Muscle of arm (tissue), 12 donors: ENCODE measurements around the gene TIAM2. TPM values are rescaled to one million over a fixed set of nuclear protein-coding genes. Genes with fewer than 3 reads are reported as not detected.
"Not testable (repeated sequence)": the region's sequence is repeated elsewhere in the genome, so short reads cannot be mapped to it uniquely, and the experiment has no call there.

ENCODE experiments used
- DNase-seq: peaks from one replicate; pipeline ENCODE4 v3.0.0-alpha.2; 2013
- polyA plus RNA-seq, 12 donors: library from polyadenylated mRNA; unstranded; fragments of 120-200 nt; gene quantifications; one replicate each; pipeline ENCODE4 v1.2.1, GENCODE V29; 2013; ENCODE audit not compliant: insufficient read length in 12 of 12

Gene TIAM2
- polyA plus RNA-seq, 12 donors, result 5.5 to 18.7 (median 15.6) TPM; not detected in 1

DNA sequence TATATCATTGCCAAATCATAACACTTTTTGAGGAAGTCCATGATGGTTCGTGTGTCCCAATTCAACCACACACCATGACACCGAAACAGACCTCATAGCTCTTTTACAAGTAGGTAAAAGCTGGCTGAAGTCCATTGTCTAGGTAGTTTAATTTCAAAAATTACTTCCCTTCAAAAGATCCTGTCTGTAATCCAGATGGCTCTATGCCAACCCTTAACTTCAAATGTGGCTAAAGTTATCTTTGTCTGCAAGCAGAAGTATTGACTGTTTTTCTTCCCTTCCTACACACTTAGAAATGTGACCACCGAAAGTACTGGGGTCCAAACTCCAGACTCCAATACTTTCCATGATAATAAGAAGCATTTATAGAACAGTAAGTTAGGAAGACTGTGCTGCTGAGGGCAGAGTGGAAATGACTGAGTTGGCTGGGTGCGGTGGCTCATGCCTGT lies 8.3 kb upstream of the TIAM2 start:
- DNase-seq, result no peak

DNA sequence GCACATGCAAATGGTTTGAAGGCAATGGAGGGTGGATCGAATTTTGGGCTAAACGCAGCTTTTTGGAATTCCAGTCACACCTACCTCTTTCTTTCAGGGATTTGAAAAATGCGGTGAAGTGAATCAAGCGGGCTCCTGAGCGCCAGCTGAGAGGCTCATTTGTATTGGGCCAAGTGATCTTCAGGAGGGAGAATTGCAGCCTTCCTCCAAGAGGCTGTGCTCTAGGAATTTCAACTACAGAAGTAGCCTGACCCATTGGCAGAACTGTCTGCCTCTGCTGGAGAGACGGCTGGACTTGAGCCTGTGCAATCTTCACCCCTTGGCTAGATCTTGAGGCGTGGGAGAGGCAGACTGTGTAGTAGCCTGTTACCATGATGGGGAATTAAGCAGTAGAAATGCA lies 5.7 kb upstream of the TIAM2 start:
- DNase-seq, result no peak

DNA sequence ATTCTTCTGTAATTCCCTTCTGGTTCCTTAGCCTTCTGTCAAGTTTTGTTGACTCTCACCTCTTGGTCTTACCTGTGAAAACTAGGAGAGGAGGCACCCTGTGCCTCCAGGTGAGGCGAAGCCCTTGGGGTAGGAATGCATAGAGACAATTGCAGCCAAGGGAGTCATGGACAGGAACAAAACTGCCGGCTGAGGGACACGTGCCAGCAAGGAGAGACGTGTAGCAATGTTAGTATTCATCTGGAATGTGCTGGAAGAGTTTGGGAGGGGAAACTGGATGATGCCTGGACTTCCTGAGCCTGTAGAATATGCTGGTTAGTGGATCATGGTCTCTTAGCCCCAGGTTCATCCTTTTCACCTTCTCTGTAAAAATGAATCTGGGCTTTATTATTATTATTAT lies 3.9 kb upstream of the TIAM2 start:
- no peak for DNase-seq

DNA sequence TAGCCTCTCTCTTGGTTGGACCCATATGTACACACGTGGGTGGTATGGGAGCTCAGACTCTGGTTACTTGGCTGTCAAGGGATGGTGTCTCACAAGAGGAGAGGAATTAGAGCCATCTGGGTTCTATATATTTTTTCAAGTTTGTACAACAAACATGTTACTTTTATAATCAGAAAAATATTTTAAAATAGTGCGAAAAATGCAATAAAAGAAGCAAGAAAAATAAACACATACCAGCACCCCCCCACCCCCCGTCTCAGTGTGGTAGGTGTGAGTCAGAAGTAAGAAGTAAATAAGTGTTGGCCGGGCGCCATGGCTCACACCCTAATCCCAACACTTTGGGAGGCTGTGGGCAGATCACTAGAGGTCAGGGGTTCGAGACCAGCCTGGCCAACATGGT lies 2.1 kb upstream of the TIAM2 start:
- DNase-seq, result no peak

DNA sequence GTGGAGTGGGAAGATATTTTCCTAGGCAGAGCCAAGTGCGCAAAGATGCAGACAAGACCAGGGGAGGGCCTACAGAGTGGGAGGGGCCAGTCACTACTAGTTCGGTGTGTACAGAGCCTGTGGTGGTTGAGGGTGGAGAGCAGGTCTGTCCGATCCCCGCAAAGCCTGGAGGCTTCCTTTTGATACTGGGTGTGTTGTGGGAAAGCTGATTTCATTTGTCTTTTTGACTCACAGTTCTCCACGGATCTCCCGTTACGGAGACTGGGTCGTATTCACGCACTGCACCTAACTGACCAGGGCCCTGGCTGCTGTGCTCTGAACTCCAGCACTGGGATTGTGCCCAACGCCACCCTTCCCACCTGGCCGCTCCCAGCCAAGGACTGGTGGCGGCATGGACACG lies 1.4 kb upstream of the TIAM2 start:
- no peak for DNase-seq

DNA sequence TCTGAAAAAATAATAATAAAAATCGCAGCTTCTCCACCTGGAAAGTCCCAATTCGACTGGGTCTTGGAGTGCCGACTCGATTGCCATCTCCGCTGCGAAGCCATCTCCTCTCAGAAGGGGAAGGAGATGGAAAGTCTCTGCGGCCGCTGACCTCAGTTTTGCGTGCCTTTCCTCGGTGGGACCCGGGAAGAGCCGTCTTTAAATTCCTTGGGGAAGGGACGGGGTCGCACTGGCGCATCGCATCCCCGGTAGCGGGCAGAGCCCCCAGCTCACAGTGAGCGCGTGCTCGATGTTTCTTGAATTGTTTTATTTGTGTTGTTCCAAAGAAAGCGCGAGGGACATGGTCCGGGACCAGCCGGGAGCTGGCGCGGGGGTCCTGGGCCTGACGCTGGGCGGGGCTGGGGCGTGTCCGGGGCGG lies 270 bp upstream of the TIAM2 start:
- DNase-seq, result no peak

DNA sequence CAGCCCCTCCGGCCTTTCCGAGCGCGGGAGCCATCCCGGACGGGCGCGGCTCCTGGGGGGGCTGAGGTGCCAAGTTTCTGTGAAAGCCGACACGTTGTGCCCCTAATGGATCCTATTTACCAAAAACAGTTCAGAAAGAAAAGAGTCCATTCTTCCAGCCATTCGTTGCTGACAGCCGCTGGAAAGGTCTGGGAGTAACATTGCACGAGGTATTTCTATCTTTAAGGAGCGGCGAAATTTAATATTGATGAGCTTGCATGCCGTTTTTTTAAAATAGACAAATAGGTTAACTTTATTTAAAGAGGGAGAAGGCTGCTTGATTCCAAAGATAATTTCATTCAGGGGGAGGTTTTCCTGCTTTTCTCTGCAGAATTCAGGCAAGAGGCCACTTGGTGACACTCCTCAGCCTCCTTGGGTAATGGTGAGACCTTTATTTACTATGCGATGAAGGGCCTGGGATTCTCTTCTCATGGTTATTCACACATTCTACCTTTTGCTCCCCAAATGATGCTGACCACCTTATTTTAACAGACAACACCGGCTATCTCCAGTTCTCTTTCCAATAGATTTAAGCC lies 988 bp downstream of the TIAM2 start:
- no peak for DNase-seq

DNA sequence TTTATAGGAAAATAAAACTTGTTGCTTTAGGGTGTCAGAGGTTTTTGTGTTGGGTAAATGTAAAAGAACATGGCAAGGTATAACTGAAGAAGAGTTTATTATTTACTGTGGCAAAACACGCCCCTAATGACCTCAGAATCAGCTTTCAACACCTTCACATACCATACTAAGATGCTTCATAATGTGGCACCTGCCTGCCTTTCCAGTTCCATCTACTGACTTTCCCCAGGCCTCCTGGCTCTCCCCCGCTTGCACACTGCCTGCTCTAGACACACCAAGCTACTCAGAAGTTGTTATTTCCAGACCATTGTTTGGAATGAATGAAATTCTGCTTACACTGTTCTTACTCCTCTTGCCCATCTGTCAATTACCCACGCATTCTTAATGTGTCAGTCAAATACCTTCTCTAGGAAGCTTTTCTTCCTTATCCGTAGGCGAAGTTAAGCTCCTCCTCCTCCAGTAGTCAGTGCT lies 1.8 kb downstream of the TIAM2 start:
- no peak for DNase-seq

DNA sequence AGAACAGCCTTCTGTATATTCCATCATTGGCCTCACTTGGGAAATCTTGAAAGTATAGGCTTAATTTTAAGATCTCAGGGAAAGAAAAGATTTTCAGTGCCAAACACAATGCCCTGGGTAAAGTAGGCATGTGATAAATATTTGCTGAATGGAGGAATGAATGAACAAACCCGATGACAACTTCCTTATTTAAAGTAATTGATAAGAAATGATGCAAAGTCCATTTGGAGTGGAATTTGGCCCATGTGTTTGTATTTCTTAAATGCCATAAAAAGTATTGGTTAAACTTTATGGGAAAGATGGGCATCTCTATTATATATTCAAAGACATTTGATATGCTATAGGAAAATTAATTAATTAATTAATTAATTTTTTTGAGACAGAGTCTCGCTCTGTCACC lies 3.7 kb downstream of the TIAM2 start:
- DNase-seq, result no peak

DNA sequence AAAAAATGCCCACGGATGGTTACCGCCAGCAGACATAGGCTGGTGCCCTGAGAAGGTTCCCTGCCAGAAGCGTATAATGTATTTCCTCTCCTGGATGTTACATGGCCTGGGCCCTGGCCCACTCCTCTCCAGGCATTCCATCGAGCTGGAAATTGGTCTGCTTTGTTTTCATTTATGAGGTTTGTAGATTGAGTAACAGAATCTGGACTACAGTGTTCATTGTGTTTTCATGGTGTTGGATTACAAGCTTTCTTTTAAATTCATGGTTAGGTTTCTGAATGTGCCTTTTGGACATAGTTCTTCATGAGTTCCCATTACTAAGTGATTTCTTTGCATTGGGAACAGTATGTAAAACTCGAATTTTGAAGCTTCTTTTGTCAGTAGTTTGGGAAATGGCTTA lies 6.4 kb downstream of the TIAM2 start:
- no peak for DNase-seq

DNA sequence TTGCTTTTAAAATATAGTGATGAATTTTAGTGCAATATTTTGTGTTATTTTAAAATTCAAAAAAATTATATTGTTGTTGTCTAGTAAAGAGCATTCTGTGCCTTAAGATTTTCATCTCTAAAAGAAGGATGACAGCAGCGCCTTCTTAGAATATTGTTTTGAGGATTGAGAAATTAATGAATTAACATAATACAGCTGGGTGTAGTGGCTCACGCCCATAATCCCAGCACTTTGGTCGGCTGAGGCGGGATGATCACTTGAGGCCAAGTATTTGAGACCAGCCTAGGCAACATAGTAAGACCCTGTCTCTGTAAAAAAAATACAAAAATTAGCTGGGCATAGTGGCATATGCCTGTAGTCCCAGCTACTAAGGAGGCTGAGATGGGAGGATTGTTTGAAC lies 6.8 kb downstream of the TIAM2 start:
- DNase-seq, result no peak

DNA sequence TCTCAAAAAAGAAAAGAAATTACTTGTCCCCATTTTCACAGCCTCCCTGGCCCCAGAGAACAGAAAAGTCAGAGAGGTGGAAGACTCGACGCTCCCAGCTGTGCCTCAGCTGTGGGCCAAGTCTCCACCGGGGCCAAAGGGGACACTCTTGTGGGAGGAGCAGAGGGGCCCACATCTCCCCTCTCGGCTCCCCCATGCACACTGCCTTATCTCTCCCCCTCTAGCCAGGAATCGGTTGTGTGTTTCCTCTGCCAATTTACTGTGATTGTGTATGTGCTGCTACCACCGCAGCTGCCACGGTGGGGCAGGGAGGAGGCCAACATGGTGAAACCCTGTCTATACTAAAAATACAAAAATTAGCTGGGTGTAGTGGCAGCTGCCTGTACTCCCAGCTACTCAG lies 8.4 kb downstream of the TIAM2 start:
- no peak for DNase-seq

DNA sequence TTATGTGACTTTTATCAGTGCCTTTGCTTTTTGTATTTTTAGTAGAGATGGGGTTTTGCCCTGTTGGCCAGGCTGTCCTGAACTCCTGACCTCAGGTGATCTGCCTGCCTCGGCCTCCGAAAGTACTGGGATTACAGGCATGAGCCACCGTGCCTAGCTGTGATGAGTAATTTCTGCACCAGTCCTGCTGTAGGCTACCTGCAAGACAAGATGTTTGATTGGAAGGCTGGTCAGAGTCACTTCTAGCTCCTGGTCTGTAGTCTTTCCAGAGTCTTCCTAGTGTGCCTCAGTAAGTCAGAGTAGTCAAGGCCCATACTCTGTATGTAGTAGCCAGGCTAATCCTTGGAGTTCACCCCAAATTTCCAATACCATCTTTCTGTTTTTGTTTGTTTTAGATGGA lies 8.9 kb downstream of the TIAM2 start:
- no peak for DNase-seq

DNA sequence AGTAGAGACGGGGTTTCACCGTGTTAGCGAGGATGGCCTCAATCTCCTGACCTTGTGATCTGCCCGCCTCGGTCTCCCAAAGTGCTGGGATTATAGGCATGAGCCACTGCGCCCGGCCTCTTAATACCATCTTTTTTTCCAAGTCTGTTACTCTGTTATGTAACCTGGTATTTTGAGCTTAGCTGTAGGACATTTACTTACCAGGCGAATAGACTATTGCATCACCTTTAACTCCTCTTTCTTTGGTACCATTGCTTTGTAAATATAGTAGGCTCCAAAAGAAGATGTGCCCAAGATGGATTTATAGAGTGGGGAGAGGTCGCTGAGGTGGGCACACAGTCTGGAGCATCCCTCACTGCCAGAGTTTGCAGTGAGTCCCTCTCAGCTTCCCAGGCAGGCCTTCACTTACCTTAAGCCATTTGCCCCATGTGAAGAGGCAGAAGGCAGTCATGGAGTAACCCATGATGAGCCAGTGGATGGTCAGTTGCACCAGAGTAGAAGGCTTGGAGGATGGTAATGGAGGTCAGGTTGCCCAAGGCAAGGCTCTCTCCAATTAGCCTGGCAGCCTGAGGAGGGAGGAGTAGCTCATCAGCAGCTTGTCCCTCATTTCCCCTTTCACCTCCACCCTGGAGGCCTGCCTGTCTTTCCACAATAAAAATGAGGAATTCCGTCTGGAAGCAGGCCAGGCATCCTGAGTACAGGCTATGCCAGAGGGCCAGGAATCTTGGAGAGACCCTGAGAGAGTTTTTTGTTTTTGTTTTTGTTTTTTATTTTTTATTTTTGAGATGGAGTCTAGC lies 9.7 kb downstream of the TIAM2 start:
- DNase-seq, result no peak

DNA sequence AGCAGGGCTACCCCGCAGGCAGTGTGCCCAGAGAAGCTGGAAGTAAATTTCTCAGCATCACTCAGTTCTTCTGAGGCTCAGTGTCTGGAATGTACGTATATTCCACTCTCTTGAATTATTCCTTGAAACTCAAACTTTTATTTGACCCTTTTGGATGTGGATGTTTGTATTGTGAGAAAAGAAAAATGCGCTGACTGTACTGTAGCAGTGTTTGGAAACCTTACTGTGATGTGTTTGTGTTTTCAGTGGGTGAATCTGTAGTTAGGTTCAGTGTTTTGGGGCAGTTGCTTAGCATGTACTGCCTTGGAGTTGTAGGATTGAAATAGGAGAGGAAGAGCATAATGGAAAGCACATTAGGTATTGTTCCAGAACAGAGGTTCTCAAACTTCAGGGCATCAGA lies 13.5 kb downstream of the TIAM2 start:
- no peak for DNase-seq

DNA sequence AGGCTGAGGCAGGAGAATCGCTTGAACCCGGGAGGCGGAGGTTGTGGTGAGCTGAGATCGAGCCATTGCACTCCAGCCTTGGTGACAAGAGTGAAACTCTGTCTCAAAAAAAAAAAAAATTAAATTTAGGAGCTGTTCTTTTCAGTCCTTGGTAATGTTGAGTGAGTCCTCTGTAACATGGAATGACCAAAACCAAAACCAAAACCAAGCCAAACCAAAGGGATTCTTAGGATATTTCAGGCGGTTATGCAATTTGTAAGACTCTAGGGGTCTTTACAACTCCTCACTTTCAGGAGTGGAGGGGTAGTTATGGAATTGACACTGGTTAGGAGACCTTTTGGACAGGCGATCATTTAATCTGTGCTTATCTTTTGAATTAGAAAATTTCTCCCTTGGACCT lies 15.8 kb downstream of the TIAM2 start:
- DNase-seq, result no peak

DNA sequence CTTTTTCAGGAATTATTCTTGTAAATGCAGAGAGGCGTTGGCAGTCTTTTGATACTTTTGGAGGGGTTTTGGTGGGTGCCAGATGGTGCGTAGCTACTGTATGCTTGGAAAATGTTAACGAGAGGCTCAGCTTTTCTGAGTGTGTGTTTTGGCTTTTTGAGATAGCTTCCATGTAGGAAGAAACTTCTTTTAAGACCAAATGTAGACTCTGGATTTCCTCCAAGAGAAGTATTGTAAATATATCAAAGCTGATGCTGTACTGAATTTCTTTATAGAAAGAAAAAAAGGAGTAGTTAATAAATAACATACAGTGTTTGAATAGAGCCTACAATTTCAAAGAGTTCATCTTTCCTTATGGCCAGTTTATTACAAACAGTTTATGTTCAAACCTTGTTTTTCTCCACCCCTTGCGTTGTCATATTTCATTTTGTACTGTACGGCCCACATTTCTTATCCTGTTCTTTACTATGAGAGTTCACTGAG lies 16.7 kb downstream of the TIAM2 start:
- DNase-seq, result no peak

DNA sequence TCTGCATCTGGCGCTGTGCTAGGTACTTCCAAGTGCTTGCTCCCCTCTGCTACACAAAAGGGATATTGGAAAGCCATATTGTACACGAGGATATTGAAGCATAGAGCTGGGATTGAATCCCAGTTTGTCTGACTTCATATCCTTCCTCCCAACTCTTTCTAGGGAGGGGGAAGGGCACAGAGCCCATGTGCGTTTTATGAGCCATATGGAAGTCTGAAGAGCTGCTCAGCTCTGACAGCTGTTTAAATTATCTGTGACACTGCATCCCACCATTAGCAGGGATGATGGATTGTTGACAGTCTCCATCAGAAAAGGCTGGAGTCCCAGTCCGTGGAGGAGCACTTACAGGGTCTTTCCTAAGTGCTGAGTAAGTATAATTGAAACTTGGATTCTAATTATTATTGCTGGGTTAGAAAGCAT lies 18.4 kb downstream of the TIAM2 start:
- DNase-seq, result peak; percentile 90

DNA sequence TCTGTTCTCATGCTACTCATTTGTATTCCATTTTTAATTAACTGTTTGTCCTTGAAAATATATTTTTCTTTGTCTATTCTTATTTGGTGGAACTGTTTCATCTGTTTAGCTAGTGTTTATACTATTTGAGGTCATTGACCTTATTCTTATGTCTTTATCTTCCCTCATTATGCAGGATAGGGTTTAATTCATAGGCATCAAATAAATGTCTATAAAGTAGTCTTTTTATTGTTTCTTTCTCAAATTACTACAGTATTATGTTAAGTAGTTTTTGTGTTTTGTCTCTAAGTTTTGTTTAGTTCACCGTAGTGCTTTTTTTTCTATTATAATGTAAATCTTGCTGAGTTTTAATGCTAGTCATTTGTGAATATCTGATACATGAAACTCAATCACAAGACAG lies 19.0 kb downstream of the TIAM2 start:
- DNase-seq, result no peak

DNA sequence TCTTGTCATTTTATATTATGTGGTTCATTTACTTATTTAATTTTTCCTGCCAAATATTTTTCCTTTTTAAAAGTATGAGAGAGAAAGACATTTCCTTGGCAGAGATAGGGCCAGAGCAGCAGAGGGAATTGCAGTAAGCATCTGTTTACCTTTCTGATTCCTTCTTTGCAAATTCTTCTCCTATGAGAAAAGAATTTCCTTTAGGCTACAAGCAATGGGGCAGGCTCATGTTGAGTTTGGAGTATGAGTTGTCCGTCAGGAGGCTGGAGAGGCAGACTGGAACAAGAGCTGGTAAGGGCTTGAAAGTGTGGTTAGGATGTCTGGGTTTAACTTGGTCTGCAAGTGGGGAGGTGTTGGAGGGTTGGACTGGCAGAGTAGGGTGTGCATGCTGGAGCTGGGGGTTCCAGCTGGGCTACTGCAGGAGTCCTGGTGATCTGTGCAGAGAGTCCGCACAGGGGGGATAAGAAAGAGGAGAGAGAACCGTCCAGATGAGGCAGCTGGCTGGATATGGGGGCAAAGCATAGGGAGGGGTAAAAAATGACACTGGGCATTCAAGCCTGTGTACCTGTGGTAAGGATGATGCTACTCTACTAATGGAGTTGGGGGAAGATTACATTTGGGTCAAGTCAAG lies 19.7 kb downstream of the TIAM2 start:
- DNase-seq, result peak; percentile 45

DNA sequence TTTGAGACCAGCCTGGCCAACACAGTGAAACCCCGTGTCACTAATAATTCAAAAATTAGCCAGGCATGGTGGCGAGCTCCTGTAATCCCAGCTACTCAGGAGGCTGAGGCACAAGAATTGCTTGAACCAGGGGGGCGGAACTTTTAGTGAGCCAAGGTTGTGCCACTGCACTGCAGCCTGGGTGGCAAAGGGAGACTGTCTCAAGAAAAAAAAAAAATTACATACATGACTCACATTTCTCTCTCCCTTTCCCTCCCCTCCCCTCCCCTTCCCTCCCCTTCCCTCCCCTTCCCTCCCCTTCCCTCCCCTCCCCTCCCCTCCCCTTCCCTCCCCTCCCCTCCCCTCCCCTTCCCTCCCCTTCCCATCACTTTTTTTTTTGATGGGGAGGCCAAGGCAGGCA lies 23.3 kb downstream of the TIAM2 start:
- not testable (repeated sequence) for DNase-seq

DNA sequence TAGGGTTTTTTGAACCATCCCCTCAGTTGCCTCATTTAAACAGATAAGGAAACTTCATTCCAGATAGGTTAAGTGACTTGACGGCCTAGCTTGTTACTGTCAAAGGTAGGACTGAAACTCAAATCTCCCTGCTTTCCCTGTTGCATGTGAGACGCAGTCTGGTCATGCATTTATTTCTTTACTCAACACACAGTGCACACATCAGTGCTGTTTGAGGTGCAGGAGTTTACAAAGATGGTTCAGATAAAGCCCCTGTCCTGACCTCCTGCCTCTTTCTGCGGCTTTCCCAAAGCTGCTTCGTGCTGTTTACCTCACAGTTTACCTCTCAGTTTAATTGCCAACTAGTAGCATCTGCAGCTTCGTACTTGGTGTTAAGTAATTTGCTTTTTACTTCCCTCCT lies 26.6 kb downstream of the TIAM2 start:
- no peak for DNase-seq

DNA sequence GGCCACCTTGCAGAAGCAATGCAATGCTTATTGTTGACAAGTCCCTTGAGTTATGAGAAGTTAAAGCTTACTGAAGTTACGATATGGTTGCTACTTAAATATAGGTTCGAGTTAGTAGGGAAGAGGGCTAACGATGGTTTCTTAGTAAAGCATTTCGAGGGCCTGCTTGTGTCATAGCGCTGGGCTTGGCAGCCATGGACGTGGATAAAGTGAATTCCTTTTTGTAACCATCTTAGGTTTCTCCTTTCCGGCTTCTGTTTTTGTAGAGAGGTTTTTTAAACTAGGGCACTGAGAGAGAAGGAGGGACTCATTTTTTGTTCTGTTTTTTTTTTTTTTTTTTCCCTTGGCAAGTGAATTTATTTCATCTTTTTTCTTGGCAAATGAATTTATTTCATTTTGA lies 27.6 kb downstream of the TIAM2 start:
- DNase-seq, result no peak
